Neural crest cell (in vitro differentiated cells): ENCODE results near the gene EVL. TPM values are rescaled to one million over a fixed set of nuclear protein-coding genes. Genes with fewer than 3 reads are reported as not detected.

Experiments used
- DNase-seq: peaks from one replicate; pipeline ENCODE4 v3.0.0; 2021; ENCODE audit warnings: low read depth, mixed read lengths, low spot score
- H3K27ac Mint-ChIP-seq: one replicate; pipeline ENCODE4 v1.8.0; 2021; ENCODE audit warnings: mild to moderate bottlenecking, mixed read lengths; ENCODE audit not compliant: unreplicated experiment
- H3K27me3 Mint-ChIP-seq: 2 replicates; pipeline ENCODE4 v1.8.0; 2021; ENCODE audit warnings: low read depth, mild to moderate bottlenecking, mixed read lengths
- H3K36me3 Mint-ChIP-seq: 2 replicates; pipeline ENCODE4 v1.8.0; 2021; ENCODE audit warnings: low read depth, mild to moderate bottlenecking, mixed read lengths
- H3K4me1 Mint-ChIP-seq: 2 replicates; pipeline ENCODE4 v1.8.0; 2021; ENCODE audit warnings: mixed read lengths
- H3K4me3 Mint-ChIP-seq: one replicate; pipeline ENCODE4 v1.8.0; 2021; ENCODE audit warnings: mild to moderate bottlenecking, mixed read lengths
- H3K9me3 Mint-ChIP-seq: 2 replicates; pipeline ENCODE4 v1.8.0; 2021; ENCODE audit warnings: mixed read lengths
- total RNA-seq: library from RNA; stranded (reverse); gene quantifications from 2 replicates; pipeline ENCODE4 v1.2.1, GENCODE V29; 2021
- TF ChIP-seq, protein P1 (sequence below): fragments of 200-600 bp; sonication (generic); conservative IDR thresholded peaks from 2 replicates; pipeline ENCODE4 v1.5.0; 2021; ENCODE audit warnings: antibody characterized with exemption, mild to moderate bottlenecking

EVL gene
- total RNA-seq, 1 donor from 2014 or later, result 218 TPM

DNA sequence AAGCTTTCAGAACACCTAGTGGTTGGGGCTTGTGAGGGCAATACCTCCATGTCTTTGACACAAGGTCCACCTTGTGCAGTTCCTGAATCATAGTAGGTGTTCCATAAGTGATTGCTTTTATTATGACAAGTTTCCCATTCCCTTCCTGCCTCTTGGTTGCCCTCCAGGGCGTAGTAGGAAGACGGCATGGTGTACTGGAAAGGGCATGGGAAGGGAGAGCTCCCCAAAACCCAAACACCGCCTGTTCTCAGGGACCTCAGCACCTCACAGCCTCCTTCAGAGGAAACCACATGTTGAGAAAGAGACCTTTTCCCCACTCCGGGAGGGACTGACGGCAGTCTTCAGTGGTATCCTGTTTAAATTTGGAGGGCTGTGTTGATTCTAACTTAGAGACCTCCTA, 21.1 kb downstream of the EVL start:
- peaks cover 3% of the 10 kb centered on the region for H3K9me3 Mint-ChIP-seq
- TF ChIP-seq, protein P1, sequence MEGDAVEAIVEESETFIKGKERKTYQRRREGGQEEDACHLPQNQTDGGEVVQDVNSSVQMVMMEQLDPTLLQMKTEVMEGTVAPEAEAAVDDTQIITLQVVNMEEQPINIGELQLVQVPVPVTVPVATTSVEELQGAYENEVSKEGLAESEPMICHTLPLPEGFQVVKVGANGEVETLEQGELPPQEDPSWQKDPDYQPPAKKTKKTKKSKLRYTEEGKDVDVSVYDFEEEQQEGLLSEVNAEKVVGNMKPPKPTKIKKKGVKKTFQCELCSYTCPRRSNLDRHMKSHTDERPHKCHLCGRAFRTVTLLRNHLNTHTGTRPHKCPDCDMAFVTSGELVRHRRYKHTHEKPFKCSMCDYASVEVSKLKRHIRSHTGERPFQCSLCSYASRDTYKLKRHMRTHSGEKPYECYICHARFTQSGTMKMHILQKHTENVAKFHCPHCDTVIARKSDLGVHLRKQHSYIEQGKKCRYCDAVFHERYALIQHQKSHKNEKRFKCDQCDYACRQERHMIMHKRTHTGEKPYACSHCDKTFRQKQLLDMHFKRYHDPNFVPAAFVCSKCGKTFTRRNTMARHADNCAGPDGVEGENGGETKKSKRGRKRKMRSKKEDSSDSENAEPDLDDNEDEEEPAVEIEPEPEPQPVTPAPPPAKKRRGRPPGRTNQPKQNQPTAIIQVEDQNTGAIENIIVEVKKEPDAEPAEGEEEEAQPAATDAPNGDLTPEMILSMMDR, result no peak
- peaks cover 25% of the 10 kb centered on the region for H3K36me3 Mint-ChIP-seq
- no peak overlapping the region for H3K4me3 Mint-ChIP-seq
- no peak for DNase-seq
- no peaks in the 10 kb centered on the region for H3K27me3 Mint-ChIP-seq
- no peaks in the 10 kb centered on the region for H3K4me1 Mint-ChIP-seq
- H3K27ac Mint-ChIP-seq, result no peak overlapping the region

DNA sequence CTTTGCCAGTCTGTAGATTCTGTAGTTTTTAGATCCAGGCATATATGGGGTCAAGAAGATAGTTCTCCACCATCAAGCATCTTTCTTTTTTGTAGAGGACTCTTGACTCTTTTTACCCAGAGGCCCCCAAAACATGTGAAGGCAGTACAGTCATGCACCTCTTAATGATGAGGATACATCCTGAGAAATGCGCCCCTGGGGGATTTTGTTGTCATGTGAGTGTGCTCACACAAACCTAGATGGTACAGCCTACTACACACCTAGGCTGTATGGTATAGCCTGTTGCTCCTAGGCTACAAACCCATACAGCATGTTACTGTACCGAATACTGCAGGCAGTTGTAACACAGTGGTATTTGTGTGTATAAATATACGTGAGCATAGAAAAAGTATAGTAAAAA, 23.0 kb downstream of the EVL start:
- TF ChIP-seq, protein P1, result no peak
- Mint-ChIP-seq H3K27ac (no peak overlapping the region), H3K36me3 (peaks cover 25% of the 10 kb centered on the region), H3K4me1 (no peaks in the 10 kb centered on the region), H3K27me3 (no peaks in the 10 kb centered on the region), H3K4me3 (no peak overlapping the region), H3K9me3 (peaks cover 3% of the 10 kb centered on the region)
- DNase-seq, result no peak

DNA sequence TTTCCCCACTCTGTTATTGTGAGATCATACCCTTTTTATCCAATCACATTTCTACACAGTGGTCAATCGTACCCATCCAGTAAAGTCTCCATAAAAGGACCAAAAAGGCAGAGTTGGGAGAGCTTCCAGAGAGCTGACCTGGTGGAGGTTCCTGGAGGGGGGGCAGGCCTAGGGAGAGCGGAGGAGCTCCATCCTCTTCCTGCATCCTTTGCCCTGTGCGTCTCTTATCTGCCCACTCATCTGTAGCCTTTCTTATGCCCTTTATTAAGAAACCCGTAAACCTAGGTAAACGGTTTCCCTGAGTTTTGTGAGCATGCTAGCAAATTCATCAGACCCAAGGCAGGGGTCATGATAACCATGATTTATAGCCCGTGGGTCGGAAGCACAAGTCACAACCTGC, 26.2 kb downstream of the EVL start:
- H3K27me3 Mint-ChIP-seq, result no peaks in the 10 kb centered on the region
- no peak overlapping the region for H3K4me3 Mint-ChIP-seq
- no peaks in the 10 kb centered on the region for H3K9me3 Mint-ChIP-seq
- H3K27ac Mint-ChIP-seq, result no peak overlapping the region
- no peak for DNase-seq
- H3K36me3 Mint-ChIP-seq, result peaks cover 14% of the 10 kb centered on the region
- TF ChIP-seq, protein P1, result no peak
- H3K4me1 Mint-ChIP-seq, result no peaks in the 10 kb centered on the region

DNA sequence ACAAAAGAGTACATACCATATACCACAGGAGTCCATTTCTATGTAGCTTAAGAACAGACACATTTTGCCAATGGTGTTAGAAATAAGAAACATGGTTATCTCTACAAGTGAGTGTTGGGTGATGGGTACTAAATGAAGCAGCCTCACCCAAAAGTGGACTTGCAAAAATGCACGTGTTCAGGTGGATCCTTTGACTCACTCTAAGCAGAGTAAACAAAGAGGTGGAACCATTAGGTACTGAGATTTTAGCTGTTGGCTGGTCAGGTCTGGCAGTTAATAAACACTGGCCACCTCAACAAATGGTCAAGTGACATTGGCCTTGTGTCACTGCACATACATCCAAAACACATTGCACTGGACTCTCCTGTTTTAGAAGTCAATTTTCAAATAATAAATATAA, 27.6 kb downstream of the EVL start:
- TF ChIP-seq, protein P1, result no peak
- Mint-ChIP-seq H3K27me3 (no peaks in the 10 kb centered on the region), H3K36me3 (peaks cover 8% of the 10 kb centered on the region), H3K4me1 (no peaks in the 10 kb centered on the region), H3K4me3 (no peak overlapping the region), H3K27ac (no peak overlapping the region), H3K9me3 (no peaks in the 10 kb centered on the region)
- DNase-seq, result no peak

DNA sequence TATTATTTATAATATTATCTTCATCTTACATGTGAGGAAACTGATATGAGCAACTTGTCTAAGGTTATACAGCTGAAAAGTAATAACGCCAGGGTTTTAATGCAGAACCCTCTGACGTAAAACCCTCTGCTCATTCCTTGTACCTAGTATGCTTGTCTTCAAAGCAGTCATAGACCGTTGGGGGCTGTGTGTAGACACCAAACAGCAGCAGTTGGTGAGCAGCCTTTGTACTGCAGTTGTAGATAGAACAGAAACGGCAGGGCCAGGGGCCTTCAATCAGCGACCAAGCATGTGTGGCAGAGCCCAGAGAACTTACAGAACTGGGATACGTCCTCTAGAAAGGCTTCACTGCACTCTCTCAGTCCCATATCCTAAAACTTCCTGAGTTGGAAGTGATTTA, 28.1 kb downstream of the EVL start:
- TF ChIP-seq, protein P1, result no peak
- no peak for DNase-seq
- Mint-ChIP-seq H3K27ac (no peak overlapping the region), H3K4me3 (no peak overlapping the region), H3K4me1 (no peaks in the 10 kb centered on the region), H3K9me3 (no peaks in the 10 kb centered on the region), H3K36me3 (peaks cover 6% of the 10 kb centered on the region), H3K27me3 (no peaks in the 10 kb centered on the region)

DNA sequence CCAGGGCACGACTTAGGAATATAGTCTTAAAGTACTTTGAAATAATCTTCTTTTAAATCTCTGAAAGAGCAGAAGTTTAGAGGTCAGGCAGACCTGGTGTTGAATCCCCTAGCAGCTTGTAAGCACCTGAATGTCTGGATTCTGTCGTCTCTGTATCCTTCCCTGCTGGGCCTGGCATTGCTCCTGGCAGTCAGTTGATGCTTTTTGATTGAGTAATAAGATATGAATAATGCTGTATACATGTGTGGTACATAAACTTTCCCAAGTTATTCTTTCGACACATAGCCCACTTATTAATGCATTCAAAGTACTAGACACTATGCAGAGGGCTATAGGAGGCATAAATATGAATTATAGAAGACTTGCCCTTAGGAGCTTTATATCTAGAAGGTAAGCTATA, 31.4 kb downstream of the EVL start:
- Mint-ChIP-seq H3K27me3 (no peaks in the 10 kb centered on the region), H3K4me1 (no peaks in the 10 kb centered on the region), H3K9me3 (no peaks in the 10 kb centered on the region), H3K4me3 (no peak overlapping the region), H3K27ac (no peak overlapping the region), H3K36me3 (no peaks in the 10 kb centered on the region)
- no peak for DNase-seq
- TF ChIP-seq, protein P1, result no peak
